A673 (cell line): ENCODE results near the gene MLEC. TPM values are rescaled to one million over a fixed set of nuclear protein-coding genes. Genes with fewer than 3 reads are reported as not detected.

Experiments
- BruUV-seq: library from RNA; stranded (reverse); fragments of 400-500 nt; replicated peaks from 2 replicates; lab custom pipeline; 2021; lab: Mats Ljungman, UMichigan
- CTCF ChIA-PET: fragments of 300-600 bp; sonication (Branson Sonifier 250); formaldehyde crosslinking; loops from one replicate; lab custom pipeline; 2022; ENCODE audit warnings: antibody characterized with exemption; lab: Charles Lee
- POLR2A ChIA-PET: fragments of 300-600 bp; sonication (Branson Sonifier 250); formaldehyde crosslinking; loops from one replicate; lab custom pipeline; 2022; ENCODE audit warnings: antibody characterized with exemption; ENCODE audit not compliant: low non-redundant PET; lab: Charles Lee
- DNase-seq: peaks from one replicate; pipeline ENCODE4 v3.0.0-alpha.2; 2015; ENCODE audit warnings: low spot score
- H3K27ac ChIP-seq: fragments of 200-600 bp; sonication (generic); 2 replicates; pipeline ENCODE4 v1.5.1; 2016; ENCODE audit warnings: mixed run types, low read depth, mild to moderate bottlenecking, mixed read lengths, antibody characterized with exemption, low read length; ENCODE audit not compliant: poor library complexity, severe bottlenecking
- H3K27me3 ChIP-seq: fragments of 200-600 bp; sonication (generic); replicated peaks from 2 replicates; pipeline ENCODE4 v1.6.1; 2017; ENCODE audit warnings: mixed run types, low read depth, mild to moderate bottlenecking, mixed read lengths, antibody characterized with exemption, low read length; ENCODE audit not compliant: insufficient read depth, poor library complexity
- H3K36me3 ChIP-seq: fragments of 200-600 bp; sonication (generic); 2 replicates; pipeline ENCODE4 v1.6.1; 2016; ENCODE audit warnings: mixed run types, mild to moderate bottlenecking, mixed read lengths, antibody characterized with exemption, low read length; ENCODE audit not compliant: insufficient read depth, poor library complexity, severe bottlenecking
- H3K4me1 ChIP-seq: fragments of 200-600 bp; sonication (generic); 2 replicates; pipeline ENCODE4 v1.6.1; 2017; ENCODE audit warnings: mixed run types, mild to moderate bottlenecking, mixed read lengths, antibody characterized with exemption, low read length; ENCODE audit not compliant: insufficient read depth, poor library complexity, severe bottlenecking
- H3K4me3 ChIP-seq: fragments of 200-600 bp; sonication (generic); 2 replicates; pipeline ENCODE4 v1.5.1; 2016; ENCODE audit warnings: low read depth, mixed run types, mild to moderate bottlenecking, mixed read lengths, low read length; ENCODE audit not compliant: poor library complexity, severe bottlenecking
- H3K9me3 ChIP-seq: fragments of 200-600 bp; sonication (generic); 2 replicates; pipeline ENCODE4 v1.6.1; 2016; ENCODE audit warnings: mixed run types, low read depth, mild to moderate bottlenecking, mixed read lengths, antibody characterized with exemption, low read length; ENCODE audit not compliant: poor library complexity, severe bottlenecking
- EZH2 ChIP-seq: fragments of 200-600 bp; sonication (generic); IDR thresholded peaks from 2 replicates; pipeline ENCODE4 v1.6.1; 2017; ENCODE audit warnings: borderline replicate concordance, low read depth, mild to moderate bottlenecking, mixed read lengths, antibody characterized with exemption, low read length; ENCODE audit not compliant: poor library complexity, severe bottlenecking
- intact Hi-C: fragments of 100-400 bp; cut with micrococcal nuclease; formaldehyde crosslinking; loops from one replicate; pipeline ENCODE4 v1.10.0; 2022; ENCODE audit not compliant: unreplicated experiment
- total RNA-seq: library from RNA; stranded (reverse); gene quantifications from 2 replicates; pipeline ENCODE4 v1.2.3, GENCODE V29; 2021
- TF ChIP-seq, protein P1 (sequence below): fragments of 300-800, 200-600 bp; sonication (generic); conservative IDR thresholded peaks from 2 replicates; pipeline ENCODE4 v1.5.1; 2017; ENCODE audit warnings: low read depth, mild to moderate bottlenecking, antibody characterized with exemption, low read length, moderate library complexity, mixed read lengths

MLEC gene
- total RNA-seq, 1 experiment from 2014 or later = 176 TPM

DNA sequence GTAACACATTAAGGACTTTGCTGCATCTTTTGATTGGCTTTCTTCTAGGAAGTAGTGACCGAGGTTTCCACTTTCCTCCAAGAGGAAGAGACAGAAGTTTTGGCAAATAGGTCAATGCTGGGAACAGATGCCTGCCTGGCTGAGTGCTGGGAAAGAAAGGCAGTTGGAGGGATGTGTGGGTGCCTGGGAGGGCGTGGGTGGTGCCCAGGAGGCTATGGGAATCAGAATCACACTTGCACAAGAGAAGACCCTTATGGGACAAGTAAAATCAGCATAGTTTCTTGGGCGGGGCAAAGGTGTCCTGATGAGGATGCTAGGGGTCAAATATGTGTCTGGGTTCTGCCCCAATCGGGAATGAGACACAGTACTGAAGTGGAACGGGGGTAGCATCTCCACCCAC, 37.8 kb downstream of the MLEC start:
- H3K4me3 ChIP-seq = peak overlapping the region; percentile 51
- DNase-seq = no peak
- TF ChIP-seq EZH2 = no peak
- TF ChIP-seq, protein P1, sequence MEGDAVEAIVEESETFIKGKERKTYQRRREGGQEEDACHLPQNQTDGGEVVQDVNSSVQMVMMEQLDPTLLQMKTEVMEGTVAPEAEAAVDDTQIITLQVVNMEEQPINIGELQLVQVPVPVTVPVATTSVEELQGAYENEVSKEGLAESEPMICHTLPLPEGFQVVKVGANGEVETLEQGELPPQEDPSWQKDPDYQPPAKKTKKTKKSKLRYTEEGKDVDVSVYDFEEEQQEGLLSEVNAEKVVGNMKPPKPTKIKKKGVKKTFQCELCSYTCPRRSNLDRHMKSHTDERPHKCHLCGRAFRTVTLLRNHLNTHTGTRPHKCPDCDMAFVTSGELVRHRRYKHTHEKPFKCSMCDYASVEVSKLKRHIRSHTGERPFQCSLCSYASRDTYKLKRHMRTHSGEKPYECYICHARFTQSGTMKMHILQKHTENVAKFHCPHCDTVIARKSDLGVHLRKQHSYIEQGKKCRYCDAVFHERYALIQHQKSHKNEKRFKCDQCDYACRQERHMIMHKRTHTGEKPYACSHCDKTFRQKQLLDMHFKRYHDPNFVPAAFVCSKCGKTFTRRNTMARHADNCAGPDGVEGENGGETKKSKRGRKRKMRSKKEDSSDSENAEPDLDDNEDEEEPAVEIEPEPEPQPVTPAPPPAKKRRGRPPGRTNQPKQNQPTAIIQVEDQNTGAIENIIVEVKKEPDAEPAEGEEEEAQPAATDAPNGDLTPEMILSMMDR = no peak
- ChIA-PET POLR2A (no interaction called here), CTCF (no interaction called here)
- H3K27me3 ChIP-seq = no peaks in the 10 kb centered on the region
- intact Hi-C loops = loop anchor here (5.0 kb wide), 1 partner anchor 248 kb away; no protein-coding TSS in a partner anchor
- H3K36me3 ChIP-seq = peaks cover 38% of the 10 kb centered on the region
- peaks cover 6% of the 10 kb centered on the region for H3K4me1 ChIP-seq
- H3K27ac ChIP-seq = no peak overlapping the region
- H3K9me3 ChIP-seq = no peaks in the 10 kb centered on the region
- no TSS peak for BruUV-seq

- ChIA-PET CTCF (no interaction called here), POLR2A (no interaction called here)
- Histone ChIP-seq H3K36me3 (peaks cover 34% of the 10 kb centered on the region), H3K4me1 (peaks cover 6% of the 10 kb centered on the region), H3K27ac (no peak overlapping the region), H3K9me3 (no peaks in the 10 kb centered on the region), H3K4me3 (peak overlapping the region; percentile 51), H3K27me3 (no peaks in the 10 kb centered on the region)
- TF ChIP-seq EZH2 = no peak
- TF ChIP-seq, protein P1 = no peak
- DNase-seq = no peak
- intact Hi-C loops = loop anchor here (5.0 kb wide), 1 partner anchor 247 kb away; no protein-coding TSS in a partner anchor
- BruUV-seq = no TSS peak
These were observed 38.3 kb downstream of the MLEC start for GRCh38 chr12:120725151-120725658.

DNA sequence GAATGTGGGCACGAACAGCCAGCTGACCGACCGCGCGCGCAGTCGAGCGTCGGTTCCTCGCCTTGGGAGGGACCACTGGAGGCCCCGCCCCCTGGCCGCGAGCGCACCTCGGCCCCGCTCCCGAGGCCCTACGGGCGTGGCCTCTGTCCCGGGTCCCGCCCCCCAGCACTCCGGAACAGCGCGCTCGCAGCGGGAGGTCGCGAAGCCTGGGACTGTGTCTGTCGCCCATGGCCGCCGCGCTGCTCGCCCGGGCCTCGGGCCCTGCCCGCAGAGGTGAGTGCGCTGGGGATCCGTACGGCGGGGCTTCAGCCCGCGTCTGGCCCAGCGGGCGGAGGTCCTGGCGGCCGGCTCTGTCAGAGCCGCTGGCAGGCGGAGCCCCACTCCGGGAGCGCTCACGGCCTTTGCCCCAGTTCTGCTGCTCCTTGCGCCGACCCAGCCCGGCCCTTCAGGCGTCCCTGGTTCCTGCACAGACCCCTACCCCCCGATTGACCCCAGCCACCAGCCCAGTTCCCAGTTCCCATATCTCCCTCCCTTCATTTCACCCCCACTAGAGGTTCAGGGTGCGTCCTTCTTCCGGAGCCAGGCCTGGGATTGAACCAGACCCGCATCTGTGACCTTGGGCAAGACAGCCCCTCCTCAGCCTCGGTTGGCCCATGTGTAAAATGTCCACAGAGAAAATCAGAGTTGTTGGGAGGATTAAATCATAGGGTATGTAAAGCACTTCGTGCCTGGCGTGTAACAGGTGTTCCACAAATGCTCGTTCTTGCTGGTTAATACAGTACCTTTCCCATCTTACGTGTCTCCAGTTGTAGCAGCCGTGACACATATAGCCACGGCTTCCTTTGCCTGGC, 38.9 kb downstream of the MLEC start, which contains the start of gene ACADS:
TSS of gene ACADS (plus strand) at position 168 of the 851 bp plus-strand sequence. CDS start at position 228, 60 bp downstream.
- no TSS peak for BruUV-seq
- POLR2A ChIA-PET = no interaction called here
- H3K27me3 ChIP-seq = no peaks in the 10 kb centered on the region

More for the DNA sequence above, 38.9 kb downstream of the MLEC start, which contains the start of gene ACADS:
- peaks cover 6% of the 10 kb centered on the region for H3K4me1 ChIP-seq
- no peak for TF ChIP-seq EZH2
- TF ChIP-seq, protein P1 = no peak
- peak; percentile 91 for DNase-seq
- H3K27ac ChIP-seq = peak within 1 kb of the TSS; percentile 38
- intact Hi-C loops = loop anchor here (5.0 kb wide), 1 partner anchor 246 kb away; no protein-coding TSS in a partner anchor
- H3K9me3 ChIP-seq = no peaks in the 10 kb centered on the region
- H3K4me3 ChIP-seq = peak within 1 kb of the TSS; percentile 51
- H3K36me3 ChIP-seq = peaks cover 27% of the 10 kb centered on the region
- CTCF ChIA-PET = no interaction called here
